Calu3 (cell line): ENCODE results near the gene HBE1. TPM values are rescaled to one million over a fixed set of nuclear protein-coding genes. Genes with fewer than 3 reads are reported as not detected.
"Not testable (repeated sequence)": the region's sequence is repeated elsewhere in the genome, so short reads cannot be mapped to it uniquely, and the experiment has no call there.

Experiments used
- Bru-seq: library from RNA; stranded (reverse); fragments of 400-500 nt; gene quantifications from one replicate; lab custom pipeline; 2021; lab: Mats Ljungman, UMichigan
- BruChase-seq, 2 experiments: library from RNA; stranded (reverse); fragments of 400-500 nt; gene quantifications; one replicate each; lab custom pipeline; 2021; lab: Mats Ljungman, UMichigan
- BruUV-seq: library from RNA; stranded (reverse); fragments of 400-500 nt; replicated peaks from 2 replicates; lab custom pipeline; 2021; lab: Mats Ljungman, UMichigan
- CTCF ChIA-PET: fragments of 300-600 bp; sonication (Branson Sonifier 250); formaldehyde crosslinking; loops from one replicate; lab custom pipeline; 2022; ENCODE audit warnings: antibody characterized with exemption; lab: Charles Lee
- DNase-seq: peaks from one replicate; pipeline ENCODE4 v3.0.0; 2022
- H3K27ac Mint-ChIP-seq: one replicate; pipeline ENCODE4 v1.8.0; 2022; ENCODE audit warnings: mixed read lengths; ENCODE audit not compliant: unreplicated experiment
- H3K27me3 Mint-ChIP-seq: one replicate; pipeline ENCODE4 v1.8.0; 2022; ENCODE audit warnings: mixed read lengths; ENCODE audit not compliant: unreplicated experiment
- H3K36me3 Mint-ChIP-seq: one replicate; pipeline ENCODE4 v1.8.0; 2022; ENCODE audit warnings: mild to moderate bottlenecking, moderate library complexity, mixed read lengths; ENCODE audit not compliant: insufficient read depth, unreplicated experiment
- H3K4me1 Mint-ChIP-seq: one replicate; pipeline ENCODE4 v1.8.0; 2022; ENCODE audit warnings: mild to moderate bottlenecking, low read depth, mixed read lengths; ENCODE audit not compliant: unreplicated experiment
- H3K4me3 Mint-ChIP-seq: one replicate; pipeline ENCODE4 v1.8.0; 2022; ENCODE audit warnings: mild to moderate bottlenecking, low read depth, moderate library complexity, mixed read lengths; ENCODE audit not compliant: unreplicated experiment
- H3K9me3 Mint-ChIP-seq: one replicate; pipeline ENCODE4 v1.8.0; 2022; ENCODE audit warnings: low read depth, mixed read lengths; ENCODE audit not compliant: unreplicated experiment
- intact Hi-C: fragments of 100-400 bp; cut with micrococcal nuclease; formaldehyde crosslinking; loops from one replicate; pipeline ENCODE4 v1.10.0; 2022; ENCODE audit not compliant: unreplicated experiment
- long read RNA-seq: library from polyadenylated mRNA; stranded (forward); transcript quantifications from one replicate; pipeline ENCODE4 v2.0.0, GENCODE V29; 2022
- total RNA-seq: library from RNA; stranded (reverse); gene quantifications from 2 replicates; pipeline ENCODE4 v1.2.3, GENCODE V29; 2022
- TF ChIP-seq, protein P1 (sequence below): fragments of 200-600 bp; IDR thresholded peaks from one replicate; pipeline ENCODE4 v1.8.0; 2022; ENCODE audit warnings: antibody characterized with exemption; ENCODE audit not compliant: unreplicated experiment

The HBE1 gene
- not detected in 2 replicates for total RNA-seq
- not detected for Bru-seq, nascent RNA
- BruChase-seq, experiment 1, labeled RNA remaining after a 6-hour chase: not detected
- not detected for BruChase-seq, experiment 2, labeled RNA remaining after a 2-hour chase
- long read RNA-seq: 0 reads

DNA sequence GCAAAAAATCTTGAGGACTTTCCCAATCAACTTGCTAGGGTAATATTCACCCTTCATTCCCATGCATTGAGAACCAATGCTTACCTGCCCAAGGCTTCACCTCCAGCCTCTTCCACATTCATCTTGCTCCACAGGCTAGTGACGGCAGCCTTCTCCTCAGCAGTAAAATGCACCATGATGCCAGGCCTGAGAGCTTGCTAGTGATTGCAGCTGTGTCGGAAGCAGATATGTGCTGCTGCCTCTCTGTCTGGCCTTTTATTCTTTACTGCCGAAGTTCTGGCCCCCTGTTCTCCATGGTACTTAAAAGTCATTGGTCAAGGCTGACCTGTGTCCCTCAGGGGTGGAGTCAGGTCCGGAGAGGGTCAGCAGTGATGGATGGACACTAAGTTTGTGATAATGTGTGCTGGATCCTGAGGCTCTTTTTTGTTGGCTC lies at the start of gene HBE1:
Gene HBE1, minus strand, starts transcription at position 231 of the 433 bp plus-strand sequence. Its CDS starts 55 bp downstream, at position 176.
- no TSS peak for BruUV-seq
- no peak within 1 kb of the TSS for H3K27ac Mint-ChIP-seq
- intact Hi-C loops: no loop called here
- TF ChIP-seq, protein P1, sequence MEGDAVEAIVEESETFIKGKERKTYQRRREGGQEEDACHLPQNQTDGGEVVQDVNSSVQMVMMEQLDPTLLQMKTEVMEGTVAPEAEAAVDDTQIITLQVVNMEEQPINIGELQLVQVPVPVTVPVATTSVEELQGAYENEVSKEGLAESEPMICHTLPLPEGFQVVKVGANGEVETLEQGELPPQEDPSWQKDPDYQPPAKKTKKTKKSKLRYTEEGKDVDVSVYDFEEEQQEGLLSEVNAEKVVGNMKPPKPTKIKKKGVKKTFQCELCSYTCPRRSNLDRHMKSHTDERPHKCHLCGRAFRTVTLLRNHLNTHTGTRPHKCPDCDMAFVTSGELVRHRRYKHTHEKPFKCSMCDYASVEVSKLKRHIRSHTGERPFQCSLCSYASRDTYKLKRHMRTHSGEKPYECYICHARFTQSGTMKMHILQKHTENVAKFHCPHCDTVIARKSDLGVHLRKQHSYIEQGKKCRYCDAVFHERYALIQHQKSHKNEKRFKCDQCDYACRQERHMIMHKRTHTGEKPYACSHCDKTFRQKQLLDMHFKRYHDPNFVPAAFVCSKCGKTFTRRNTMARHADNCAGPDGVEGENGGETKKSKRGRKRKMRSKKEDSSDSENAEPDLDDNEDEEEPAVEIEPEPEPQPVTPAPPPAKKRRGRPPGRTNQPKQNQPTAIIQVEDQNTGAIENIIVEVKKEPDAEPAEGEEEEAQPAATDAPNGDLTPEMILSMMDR: no peak
- H3K36me3 Mint-ChIP-seq: no peaks in the 10 kb centered on the region
- no peaks in the 10 kb centered on the region for H3K9me3 Mint-ChIP-seq
- H3K27me3 Mint-ChIP-seq: peaks cover 38% of the 10 kb centered on the region
- H3K4me3 Mint-ChIP-seq: no peak within 1 kb of the TSS
- no peaks in the 10 kb centered on the region for H3K4me1 Mint-ChIP-seq
- DNase-seq: no peak
- CTCF ChIA-PET: no interaction called here

DNA sequence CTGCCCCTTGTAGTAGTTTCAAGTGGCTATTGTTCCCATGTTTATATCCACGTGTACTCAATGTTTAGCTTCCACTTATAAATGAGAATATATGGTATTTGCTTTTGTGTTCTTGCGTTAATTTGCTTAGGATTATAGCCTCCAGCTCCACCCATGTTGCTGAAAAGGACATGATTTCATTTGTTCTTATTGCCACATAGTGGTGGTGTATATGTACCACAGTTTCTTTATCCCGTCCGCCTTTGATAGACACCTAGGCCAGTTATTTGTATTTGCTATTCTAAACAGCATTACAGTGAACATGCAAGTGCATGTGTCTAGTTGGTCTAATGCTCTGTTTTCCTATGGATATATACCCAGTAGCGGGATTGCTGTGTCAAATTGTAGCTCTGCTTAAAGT lies 47.5 kb upstream of the HBE1 start:
- Mint-ChIP-seq H3K9me3 (peaks cover 2% of the 10 kb centered on the region), H3K4me1 (no peaks in the 10 kb centered on the region), H3K4me3 (no peak overlapping the region), H3K27ac (no peak overlapping the region), H3K36me3 (no peaks in the 10 kb centered on the region), H3K27me3 (peaks cover 13% of the 10 kb centered on the region)
- intact Hi-C loops: no loop called here
- BruUV-seq: no TSS peak
- CTCF ChIA-PET: no interaction called here
- no peak for DNase-seq
- TF ChIP-seq, protein P1: no peak

DNA sequence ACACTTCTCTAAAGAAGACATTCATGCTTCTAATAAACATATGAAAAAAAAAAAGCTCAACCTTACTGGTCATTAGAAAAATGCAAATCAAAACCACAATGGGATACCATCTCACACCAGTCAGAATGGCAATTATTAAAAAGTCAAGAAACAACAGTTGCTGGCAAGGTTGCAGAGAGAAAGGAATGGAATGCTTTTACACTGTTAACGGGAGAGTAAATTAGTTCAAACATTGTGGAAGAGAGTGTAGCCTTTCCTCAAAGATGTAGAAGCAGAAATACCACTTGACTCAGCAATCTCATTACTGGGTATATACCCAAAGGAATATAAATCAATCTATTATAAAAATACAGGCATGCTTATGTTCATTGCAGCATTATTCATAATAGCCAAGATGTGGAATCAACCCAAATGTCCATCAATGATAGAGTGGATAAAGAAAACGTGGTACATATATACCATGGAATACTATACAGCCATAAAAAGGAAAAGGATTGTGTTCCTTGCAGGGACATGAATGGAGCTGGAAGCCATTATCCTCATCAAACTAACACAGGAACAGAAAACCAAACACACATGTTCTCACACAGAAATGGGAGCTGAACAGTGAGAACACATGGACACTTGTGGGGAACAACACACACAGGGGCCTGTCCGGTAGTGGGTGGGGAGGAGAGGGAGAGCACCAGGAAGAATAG lies 43.7 kb upstream of the HBE1 start:
- intact Hi-C loops, H3K4me3 Mint-ChIP-seq, H3K9me3 Mint-ChIP-seq, DNase-seq, CTCF ChIA-PET, BruUV-seq, H3K4me1 Mint-ChIP-seq, H3K27ac Mint-ChIP-seq, H3K36me3 Mint-ChIP-seq: not testable (repeated sequence)
- peaks cover 20% of the 10 kb centered on the region for H3K27me3 Mint-ChIP-seq

DNA sequence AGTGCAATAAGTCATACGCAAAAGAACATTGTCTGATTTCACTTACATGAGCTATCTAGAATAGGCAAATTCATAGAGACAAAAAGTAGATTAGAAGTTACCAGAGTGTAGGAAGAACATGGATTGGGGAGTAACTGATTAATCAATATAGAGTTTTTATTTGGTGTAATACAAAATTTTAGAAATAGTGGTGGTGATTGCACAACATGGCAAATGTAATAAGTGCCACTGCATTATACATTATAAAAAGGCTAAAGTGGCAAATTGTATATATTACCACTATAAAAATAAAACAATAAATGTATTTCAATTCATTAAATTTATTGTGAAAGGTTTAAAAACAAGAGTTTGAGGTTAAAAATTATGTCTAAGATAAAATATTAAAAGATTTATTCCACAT lies 40.7 kb upstream of the HBE1 start:
- CTCF ChIA-PET: no interaction called here
- BruUV-seq: no TSS peak
- Mint-ChIP-seq H3K36me3 (no peaks in the 10 kb centered on the region), H3K4me1 (no peaks in the 10 kb centered on the region), H3K4me3 (no peak overlapping the region), H3K27me3 (peaks cover 26% of the 10 kb centered on the region), H3K27ac (no peak overlapping the region), H3K9me3 (peaks cover 5% of the 10 kb centered on the region)
- DNase-seq: no peak
- intact Hi-C loops: no loop called here
- TF ChIP-seq, protein P1: no peak
